ENCODE data around the gene STX2. TPM values are rescaled to one million over a fixed set of nuclear protein-coding genes. Genes with fewer than 3 reads are reported as not detected.

The STX2 gene
- total and polyA plus RNA-seq, 5 donors from 2014 or later = 10.7 to 29.5 (median 11.8) TPM

DNA sequence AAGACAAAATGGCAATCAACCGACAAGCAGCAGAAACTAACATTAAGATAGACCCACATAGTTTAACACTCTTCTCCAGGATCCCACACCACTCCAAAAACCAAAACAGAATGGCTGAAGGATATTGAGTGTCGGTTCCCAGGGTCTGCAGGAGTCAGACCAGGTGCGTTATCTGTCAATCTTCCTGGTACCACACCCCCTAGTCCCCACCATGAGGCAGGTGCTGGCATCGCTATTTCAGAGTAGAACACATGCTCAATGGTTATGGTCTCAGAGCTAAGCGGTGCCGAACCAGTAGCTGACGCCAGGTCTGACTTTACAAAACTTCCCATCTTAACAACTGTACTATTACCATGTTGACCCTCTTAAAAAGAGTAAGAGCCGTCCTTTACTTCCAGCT lies 10.2 kb downstream of the STX2 start:
- no peak overlapping the region for H3K4me3 ChIP-seq (ENCODE audit: low read depth, low read length)
- H3K27me3 ChIP-seq (ENCODE audit: control insufficient read depth, insufficient read depth, low read length) = no peaks in the 10 kb centered on the region
- no peak overlapping the region for H3K27ac ChIP-seq (ENCODE audit: insufficient read depth, low read length, poor library complexity, severe bottlenecking)
- no peak for DNase-seq
- Mint-ChIP-seq H3K27me3 (no peaks in the 10 kb centered on the region), H3K9me3 (no peaks in the 10 kb centered on the region), H3K4me1 (peaks cover 8 to 37% (median 21%) of the 10 kb centered on the region in 4 donors), H3K27ac (peak overlapping the region in 2 of 3 donors; percentile 14 to 73), H3K4me3 (no peak overlapping the region), H3K36me3 (peaks cover under 1% of the 10 kb centered on the region)
- ATAC-seq (ENCODE audit: low read depth in 2 of 2) = no peak
- H3K36me3 ChIP-seq (ENCODE audit: control insufficient read depth, insufficient read depth, low read length) = peaks cover 14% of the 10 kb centered on the region
- peaks cover 4% of the 10 kb centered on the region for H3K4me1 ChIP-seq (ENCODE audit: control insufficient read depth, insufficient read depth, low read length, poor library complexity, severe bottlenecking)
- H3K9me3 ChIP-seq (ENCODE audit: control insufficient read depth in 2 of 2, low read length in 2 of 2) = no peaks in the 10 kb centered on the region

DNA sequence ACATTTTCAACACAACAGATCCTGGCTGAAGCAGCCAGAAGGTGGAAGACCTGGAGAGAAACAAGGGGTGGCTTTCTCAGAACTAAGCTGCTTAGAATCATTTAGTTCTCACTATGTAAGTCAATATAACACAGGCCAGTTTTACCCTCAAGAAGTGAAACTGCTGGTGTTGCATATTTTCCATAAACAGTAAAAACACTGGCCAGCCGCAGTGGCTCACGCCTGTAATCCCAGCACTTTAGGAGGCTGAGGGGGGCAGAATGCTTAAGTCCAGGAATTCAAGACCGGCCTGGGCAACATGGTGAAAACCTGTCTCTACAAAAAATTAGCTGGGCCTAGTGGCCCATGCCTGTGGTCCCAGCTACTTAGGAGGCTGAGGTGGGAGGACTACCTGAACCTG lies 11.6 kb downstream of the STX2 start:
- Mint-ChIP-seq H3K27me3 (no peaks in the 10 kb centered on the region), H3K27ac (peak overlapping the region; percentile 32 to 85 (median 38)), H3K36me3 (peaks cover 11% of the 10 kb centered on the region), H3K4me3 (no peak overlapping the region), H3K9me3 (no peaks in the 10 kb centered on the region), H3K4me1 (peaks cover 5 to 25% (median 15%) of the 10 kb centered on the region in 4 donors)
- Histone ChIP-seq H3K4me1 (ENCODE audit: control insufficient read depth, insufficient read depth, low read length, poor library complexity, severe bottlenecking) (no peaks in the 10 kb centered on the region), H3K27ac (ENCODE audit: insufficient read depth, low read length, poor library complexity, severe bottlenecking) (no peak overlapping the region), H3K9me3 (ENCODE audit: control insufficient read depth in 2 of 2, low read length in 2 of 2) (no peaks in the 10 kb centered on the region), H3K27me3 (ENCODE audit: control insufficient read depth, insufficient read depth, low read length) (no peaks in the 10 kb centered on the region), H3K36me3 (ENCODE audit: control insufficient read depth, insufficient read depth, low read length) (peaks cover 22% of the 10 kb centered on the region), H3K4me3 (ENCODE audit: low read depth, low read length) (no peak overlapping the region)
- DNase-seq (no peak), ATAC-seq (ENCODE audit: low read depth in 2 of 2) (no peak)

DNA sequence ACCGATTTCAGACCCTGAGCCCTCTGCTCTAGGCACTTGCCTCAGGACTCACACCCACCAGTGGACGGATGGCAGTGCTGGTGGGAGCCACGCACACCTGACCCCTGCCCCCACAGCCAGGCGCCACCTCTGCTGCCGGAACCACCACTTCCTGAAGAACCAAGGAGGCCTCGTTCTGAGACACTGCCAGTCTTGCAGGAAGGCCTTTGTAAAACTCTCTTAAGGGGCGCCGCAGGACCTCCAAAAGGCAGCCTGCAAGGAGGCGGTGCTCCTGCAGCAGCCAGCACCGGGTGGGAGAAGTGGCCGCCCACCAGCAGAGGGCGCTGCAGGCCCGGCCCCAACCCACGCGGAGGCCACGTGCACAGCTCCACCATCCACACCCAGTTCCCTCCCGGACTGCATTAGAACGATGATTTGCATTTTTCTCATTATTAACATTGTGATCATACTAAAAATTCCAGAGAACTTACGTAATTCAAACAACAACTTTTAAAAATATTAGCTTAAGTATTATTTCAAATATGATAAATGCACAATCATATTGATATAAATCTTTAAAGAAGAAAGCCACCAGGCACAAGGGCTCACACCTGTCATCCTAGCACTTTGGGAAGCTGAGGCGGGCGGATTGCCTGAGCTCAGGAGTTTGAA lies 12.8 kb downstream of the STX2 start:
- H3K27me3 ChIP-seq (ENCODE audit: control insufficient read depth, insufficient read depth, low read length) = no peaks in the 10 kb centered on the region
- Mint-ChIP-seq H3K9me3 (no peaks in the 10 kb centered on the region), H3K36me3 (peaks cover 12% of the 10 kb centered on the region), H3K4me3 (no peak overlapping the region), H3K27ac (no peak overlapping the region), H3K4me1 (peaks cover 0 to 20% (median 10%) of the 10 kb centered on the region in 4 donors), H3K27me3 (no peaks in the 10 kb centered on the region)
- H3K9me3 ChIP-seq (ENCODE audit: control insufficient read depth in 2 of 2, low read length in 2 of 2) = no peaks in the 10 kb centered on the region
- peaks cover 26% of the 10 kb centered on the region for H3K36me3 ChIP-seq (ENCODE audit: control insufficient read depth, insufficient read depth, low read length)
- H3K4me1 ChIP-seq (ENCODE audit: control insufficient read depth, insufficient read depth, low read length, poor library complexity, severe bottlenecking) = no peaks in the 10 kb centered on the region
- DNase-seq (peak; percentile 45 to 67 (median 63)), ATAC-seq (ENCODE audit: low read depth in 2 of 2) (peak; percentile 69 to 88)
- H3K4me3 ChIP-seq (ENCODE audit: low read depth, low read length) = no peak overlapping the region
- no peak overlapping the region for H3K27ac ChIP-seq (ENCODE audit: insufficient read depth, low read length, poor library complexity, severe bottlenecking)

DNA sequence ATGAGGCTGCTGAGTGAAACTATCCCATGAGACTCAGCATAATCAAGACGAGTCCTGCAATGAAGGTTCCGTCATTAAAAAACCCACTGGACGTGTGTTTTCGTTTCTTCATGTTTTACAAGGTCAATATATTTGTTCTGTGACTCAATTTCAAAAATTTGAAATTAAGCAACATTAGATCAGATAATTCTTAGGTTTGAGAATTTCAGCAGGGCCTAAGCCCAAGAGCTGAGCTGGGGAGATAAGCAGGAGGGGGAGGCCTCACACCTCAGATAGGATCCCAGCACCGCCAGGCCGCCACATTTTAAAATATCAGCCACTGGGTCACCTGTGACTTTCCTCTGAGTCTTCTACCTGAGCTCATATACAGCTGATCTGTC lies 13.3 kb downstream of the STX2 start:
- ATAC-seq (ENCODE audit: low read depth in 2 of 2) (no peak), DNase-seq (no peak)
- Histone ChIP-seq H3K4me1 (ENCODE audit: control insufficient read depth, insufficient read depth, low read length, poor library complexity, severe bottlenecking) (no peaks in the 10 kb centered on the region), H3K27me3 (ENCODE audit: control insufficient read depth, insufficient read depth, low read length) (no peaks in the 10 kb centered on the region), H3K27ac (ENCODE audit: insufficient read depth, low read length, poor library complexity, severe bottlenecking) (no peak overlapping the region), H3K4me3 (ENCODE audit: low read depth, low read length) (no peak overlapping the region), H3K36me3 (ENCODE audit: control insufficient read depth, insufficient read depth, low read length) (peaks cover 31% of the 10 kb centered on the region), H3K9me3 (ENCODE audit: control insufficient read depth in 2 of 2, low read length in 2 of 2) (no peaks in the 10 kb centered on the region)
- Mint-ChIP-seq H3K27ac (no peak overlapping the region), H3K4me3 (no peak overlapping the region), H3K36me3 (peaks cover 17% of the 10 kb centered on the region), H3K27me3 (no peaks in the 10 kb centered on the region), H3K4me1 (peaks cover 0 to 16% (median 9%) of the 10 kb centered on the region in 4 donors), H3K9me3 (no peaks in the 10 kb centered on the region)

DNA sequence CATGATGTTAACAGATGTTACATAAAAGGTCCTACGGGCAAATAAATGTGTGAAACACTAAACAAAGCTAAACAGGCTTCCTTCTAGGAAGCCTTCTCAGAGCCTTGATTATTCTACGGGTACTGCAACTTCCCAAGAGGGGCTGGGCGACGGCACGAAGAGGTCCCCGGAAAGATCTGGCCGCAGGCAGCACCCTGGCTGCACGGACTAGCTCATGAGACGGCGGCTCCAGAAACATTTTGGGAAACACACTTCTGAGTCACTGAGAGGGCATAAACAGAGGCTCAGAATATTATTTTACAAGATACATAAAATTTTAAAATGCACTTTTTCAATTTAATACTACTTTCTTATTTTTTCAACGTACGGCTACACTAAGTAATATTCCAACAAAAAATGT lies 19.4 kb downstream of the STX2 start:
- peak overlapping the region in 2 of 3 donors; percentile 78 to 87 for H3K27ac Mint-ChIP-seq
- H3K27ac ChIP-seq (ENCODE audit: insufficient read depth, low read length, poor library complexity, severe bottlenecking) = no peak overlapping the region
- peak overlapping the region; percentile 43 to 76 (median 68) for H3K4me3 Mint-ChIP-seq
- H3K36me3 Mint-ChIP-seq = peaks cover 19% of the 10 kb centered on the region
- H3K9me3 ChIP-seq (ENCODE audit: control insufficient read depth in 2 of 2, low read length in 2 of 2) = no peaks in the 10 kb centered on the region
- no peak for DNase-seq
- H3K4me1 ChIP-seq (ENCODE audit: control insufficient read depth, insufficient read depth, low read length, poor library complexity, severe bottlenecking) = peaks cover 7% of the 10 kb centered on the region
- H3K9me3 Mint-ChIP-seq = no peaks in the 10 kb centered on the region
- H3K27me3 Mint-ChIP-seq = no peaks in the 10 kb centered on the region
- no peaks in the 10 kb centered on the region for H3K27me3 ChIP-seq (ENCODE audit: control insufficient read depth, insufficient read depth, low read length)
- ATAC-seq (ENCODE audit: low read depth in 2 of 2) = no peak
- no peak overlapping the region for H3K4me3 ChIP-seq (ENCODE audit: low read depth, low read length)
- H3K4me1 Mint-ChIP-seq = peaks cover 4 to 21% (median 14%) of the 10 kb centered on the region in 4 donors
- peaks cover 28% of the 10 kb centered on the region for H3K36me3 ChIP-seq (ENCODE audit: control insufficient read depth, insufficient read depth, low read length)

DNA sequence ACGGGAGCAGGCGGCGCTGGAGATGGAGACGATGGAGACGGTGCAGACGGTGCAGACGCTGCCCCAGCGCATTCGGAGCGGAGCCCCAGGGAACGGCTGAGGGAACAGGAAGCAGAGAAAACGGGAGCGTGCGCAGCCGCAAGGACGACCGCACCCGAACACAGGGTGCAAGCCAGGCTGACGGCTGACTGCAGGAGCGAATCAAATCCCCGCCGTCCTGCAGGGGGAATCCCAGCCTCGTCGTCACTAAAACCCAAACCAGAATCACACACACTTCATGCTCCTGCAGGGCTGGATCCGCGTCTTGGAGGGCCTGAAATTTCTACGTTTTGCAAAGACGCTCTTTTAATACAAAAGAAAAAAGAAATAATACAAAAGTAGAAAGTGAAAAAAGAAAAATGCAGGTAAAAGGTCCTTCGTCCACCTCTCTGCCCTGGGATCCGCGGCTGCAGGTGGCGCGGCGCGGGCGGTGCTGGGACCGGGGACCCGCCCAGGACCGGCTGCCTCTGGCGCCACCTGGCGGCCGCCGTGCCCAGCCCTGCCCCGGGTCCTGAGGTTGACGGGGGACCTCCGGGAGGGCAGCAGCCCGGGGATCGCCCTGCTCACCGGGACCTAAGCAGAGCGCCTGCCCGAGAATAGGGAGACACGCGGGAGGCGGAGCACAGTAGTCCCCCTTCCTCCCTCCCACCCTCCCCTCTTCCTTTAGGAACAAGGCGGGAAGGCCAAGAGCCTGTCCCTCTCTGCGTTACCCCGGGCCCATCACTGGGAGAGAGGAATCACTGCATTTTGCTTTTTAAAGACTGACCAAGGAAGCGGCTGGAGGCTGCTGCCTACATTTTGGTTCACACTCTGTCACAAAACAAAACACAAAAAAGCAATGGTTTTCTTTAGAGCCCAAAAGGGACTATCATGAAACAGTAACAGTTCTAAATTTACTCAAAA lies 20.1 kb downstream of the STX2 start:
- peaks cover 7% of the 10 kb centered on the region for H3K4me1 ChIP-seq (ENCODE audit: control insufficient read depth, insufficient read depth, low read length, poor library complexity, severe bottlenecking)
- ATAC-seq (ENCODE audit: low read depth in 2 of 2) (peak; percentile 93 to 94), DNase-seq (peak; percentile 63 to 68 (median 66))
- H3K9me3 Mint-ChIP-seq = no peaks in the 10 kb centered on the region
- H3K4me3 ChIP-seq (ENCODE audit: low read depth, low read length) = peak overlapping the region; percentile 79
- H3K27ac Mint-ChIP-seq = peak overlapping the region; percentile 31 to 87 (median 78)
- peaks cover 23% of the 10 kb centered on the region for H3K36me3 Mint-ChIP-seq
- no peak overlapping the region for H3K27ac ChIP-seq (ENCODE audit: insufficient read depth, low read length, poor library complexity, severe bottlenecking)
- H3K27me3 Mint-ChIP-seq = no peaks in the 10 kb centered on the region
- no peaks in the 10 kb centered on the region for H3K27me3 ChIP-seq (ENCODE audit: control insufficient read depth, insufficient read depth, low read length)
- H3K4me3 Mint-ChIP-seq = peak overlapping the region; percentile 81 to 96 (median 92)
- no peaks in the 10 kb centered on the region for H3K9me3 ChIP-seq (ENCODE audit: control insufficient read depth in 2 of 2, low read length in 2 of 2)
- H3K4me1 Mint-ChIP-seq = peaks cover 4 to 23% (median 14%) of the 10 kb centered on the region in 4 donors
- H3K36me3 ChIP-seq (ENCODE audit: control insufficient read depth, insufficient read depth, low read length) = peaks cover 27% of the 10 kb centered on the region

DNA sequence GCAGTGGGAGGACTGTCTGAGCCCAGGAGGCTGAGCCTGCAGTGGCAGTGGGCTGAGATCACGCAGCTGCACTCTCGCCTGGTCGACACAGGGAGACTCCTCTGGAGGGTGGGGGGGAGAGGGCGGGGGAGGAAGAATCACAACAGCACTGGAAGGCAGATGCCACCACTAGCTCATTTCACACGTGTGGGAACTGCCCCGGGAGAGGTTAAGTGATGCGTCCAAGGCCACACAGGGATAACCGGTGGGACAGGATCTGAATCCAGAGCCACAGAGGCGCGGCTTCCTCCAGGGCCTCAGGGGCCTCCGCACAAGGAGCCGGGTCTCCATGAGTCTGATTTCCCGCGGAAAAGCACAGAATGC lies 20.8 kb downstream of the STX2 start:
- H3K27me3 Mint-ChIP-seq = no peaks in the 10 kb centered on the region
- peak overlapping the region; percentile 31 to 84 (median 78) for H3K27ac Mint-ChIP-seq
- peak overlapping the region; percentile 81 to 96 (median 92) for H3K4me3 Mint-ChIP-seq
- H3K9me3 ChIP-seq (ENCODE audit: control insufficient read depth in 2 of 2, low read length in 2 of 2) = no peaks in the 10 kb centered on the region
- peaks cover 18% of the 10 kb centered on the region for H3K36me3 Mint-ChIP-seq
- DNase-seq (no peak), ATAC-seq (ENCODE audit: low read depth in 2 of 2) (no peak)
- no peaks in the 10 kb centered on the region for H3K9me3 Mint-ChIP-seq
- peaks cover 27% of the 10 kb centered on the region for H3K36me3 ChIP-seq (ENCODE audit: control insufficient read depth, insufficient read depth, low read length)
- no peak overlapping the region for H3K27ac ChIP-seq (ENCODE audit: insufficient read depth, low read length, poor library complexity, severe bottlenecking)
- peaks cover 4 to 24% (median 14%) of the 10 kb centered on the region in 4 donors for H3K4me1 Mint-ChIP-seq
- peaks cover 7% of the 10 kb centered on the region for H3K4me1 ChIP-seq (ENCODE audit: control insufficient read depth, insufficient read depth, low read length, poor library complexity, severe bottlenecking)
- no peaks in the 10 kb centered on the region for H3K27me3 ChIP-seq (ENCODE audit: control insufficient read depth, insufficient read depth, low read length)
- peak overlapping the region; percentile 79 for H3K4me3 ChIP-seq (ENCODE audit: low read depth, low read length)

Measured in CD4-positive, CD25-positive, alpha-beta regulatory T cell (primary cell).